ENCODE results near the gene ADAMTSL1.

The ADAMTSL1 gene

DNA sequence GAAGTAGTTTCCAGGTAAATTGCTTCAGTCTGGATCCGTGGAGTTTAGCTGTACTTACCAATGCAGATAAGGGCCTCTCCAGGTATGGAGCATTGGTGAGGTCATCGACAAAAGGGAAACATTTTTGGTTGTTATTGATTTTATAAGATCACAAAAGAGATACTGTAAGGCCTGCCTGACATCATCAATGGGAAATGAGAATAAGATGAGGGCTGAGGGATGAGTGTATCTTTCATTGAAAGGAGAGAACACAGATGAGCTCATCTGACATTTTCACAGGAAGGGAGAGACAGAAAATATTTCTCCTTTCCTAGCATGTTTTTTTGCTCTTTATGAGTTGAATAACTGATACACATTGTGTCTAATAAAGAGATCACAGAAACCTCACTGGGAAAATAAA, 325.5 kb downstream of the ADAMTSL1 start:
- no peak for DNase-seq (ENCODE audit: low spot score)
- TF ChIP-seq, protein P1, sequence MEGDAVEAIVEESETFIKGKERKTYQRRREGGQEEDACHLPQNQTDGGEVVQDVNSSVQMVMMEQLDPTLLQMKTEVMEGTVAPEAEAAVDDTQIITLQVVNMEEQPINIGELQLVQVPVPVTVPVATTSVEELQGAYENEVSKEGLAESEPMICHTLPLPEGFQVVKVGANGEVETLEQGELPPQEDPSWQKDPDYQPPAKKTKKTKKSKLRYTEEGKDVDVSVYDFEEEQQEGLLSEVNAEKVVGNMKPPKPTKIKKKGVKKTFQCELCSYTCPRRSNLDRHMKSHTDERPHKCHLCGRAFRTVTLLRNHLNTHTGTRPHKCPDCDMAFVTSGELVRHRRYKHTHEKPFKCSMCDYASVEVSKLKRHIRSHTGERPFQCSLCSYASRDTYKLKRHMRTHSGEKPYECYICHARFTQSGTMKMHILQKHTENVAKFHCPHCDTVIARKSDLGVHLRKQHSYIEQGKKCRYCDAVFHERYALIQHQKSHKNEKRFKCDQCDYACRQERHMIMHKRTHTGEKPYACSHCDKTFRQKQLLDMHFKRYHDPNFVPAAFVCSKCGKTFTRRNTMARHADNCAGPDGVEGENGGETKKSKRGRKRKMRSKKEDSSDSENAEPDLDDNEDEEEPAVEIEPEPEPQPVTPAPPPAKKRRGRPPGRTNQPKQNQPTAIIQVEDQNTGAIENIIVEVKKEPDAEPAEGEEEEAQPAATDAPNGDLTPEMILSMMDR (IDR thresholded peaks at IDR 0.05; ENCODE audit: borderline replicate concordance, control extremely low read depth, extremely low read depth, insufficient read depth, missing control alignments): no peak
- in situ Hi-C loops (cut with MboI; ENCODE audit: low sequenced_read_pairs, unreplicated experiment): no loop called here

DNA sequence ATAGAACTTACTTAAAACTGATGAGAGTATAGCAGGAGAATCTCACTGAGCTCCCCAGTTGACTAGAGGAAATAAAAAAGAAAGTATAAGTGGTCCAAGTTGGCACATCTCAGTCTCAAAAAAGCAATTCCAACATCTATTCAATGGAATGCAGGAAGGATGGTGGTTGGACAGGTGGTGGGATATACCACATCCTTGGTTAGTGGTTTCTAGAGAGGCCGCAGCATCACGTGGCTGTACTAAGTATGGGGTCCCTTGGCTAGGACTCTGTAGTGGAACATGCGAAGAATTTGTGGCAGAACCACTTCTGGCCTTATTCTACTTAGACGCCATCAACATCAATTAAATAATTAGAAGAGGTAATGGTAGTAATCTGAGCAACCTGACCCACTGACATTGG, 326.6 kb downstream of the ADAMTSL1 start:
- in situ Hi-C loops (cut with MboI; ENCODE audit: low sequenced_read_pairs, unreplicated experiment): no loop called here
- TF ChIP-seq, protein P1 (IDR thresholded peaks at IDR 0.05; ENCODE audit: borderline replicate concordance, control extremely low read depth, extremely low read depth, insufficient read depth, missing control alignments): no peak
- no peak for DNase-seq (ENCODE audit: low spot score)

GRCh38 chr9:18805386-18805785, 331.4 kb downstream of the ADAMTSL1 start:
- TF ChIP-seq, protein P1 (IDR thresholded peaks at IDR 0.05; ENCODE audit: borderline replicate concordance, control extremely low read depth, extremely low read depth, insufficient read depth, missing control alignments): no peak
- no peak for DNase-seq (ENCODE audit: low spot score)
- in situ Hi-C loops (cut with MboI; ENCODE audit: low sequenced_read_pairs, unreplicated experiment): no loop called here

- in situ Hi-C loops (cut with MboI; ENCODE audit: low sequenced_read_pairs, unreplicated experiment): no loop called here
- DNase-seq (ENCODE audit: low spot score): no peak
- TF ChIP-seq, protein P1 (IDR thresholded peaks at IDR 0.05; ENCODE audit: borderline replicate concordance, control extremely low read depth, extremely low read depth, insufficient read depth, missing control alignments): no peak
These were observed 332.5 kb downstream of the ADAMTSL1 start for GRCh38 chr9:18806232-18807080.

DNA sequence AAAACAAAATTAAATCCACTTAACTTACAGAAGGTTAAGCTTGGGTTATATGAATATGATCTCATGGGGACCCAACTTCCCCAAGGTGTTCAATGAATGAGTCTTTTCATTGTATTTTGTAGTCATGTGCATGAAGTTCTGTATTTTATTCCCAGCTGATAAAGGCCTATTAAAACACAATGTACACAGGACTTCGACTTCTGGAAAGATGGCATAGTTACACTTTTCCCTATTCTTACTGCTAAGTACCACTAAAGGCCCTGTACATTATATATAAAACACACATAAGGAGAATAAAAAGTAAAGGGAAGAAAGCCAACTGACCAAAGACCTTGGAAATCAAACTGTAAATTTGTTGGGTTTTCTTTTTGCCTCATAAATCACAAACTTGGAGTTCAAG, 336.6 kb downstream of the ADAMTSL1 start:
- no peak for DNase-seq (ENCODE audit: low spot score)
- in situ Hi-C loops (cut with MboI; ENCODE audit: low sequenced_read_pairs, unreplicated experiment): no loop called here
- TF ChIP-seq, protein P1 (IDR thresholded peaks at IDR 0.05; ENCODE audit: borderline replicate concordance, control extremely low read depth, extremely low read depth, insufficient read depth, missing control alignments): no peak

DNA sequence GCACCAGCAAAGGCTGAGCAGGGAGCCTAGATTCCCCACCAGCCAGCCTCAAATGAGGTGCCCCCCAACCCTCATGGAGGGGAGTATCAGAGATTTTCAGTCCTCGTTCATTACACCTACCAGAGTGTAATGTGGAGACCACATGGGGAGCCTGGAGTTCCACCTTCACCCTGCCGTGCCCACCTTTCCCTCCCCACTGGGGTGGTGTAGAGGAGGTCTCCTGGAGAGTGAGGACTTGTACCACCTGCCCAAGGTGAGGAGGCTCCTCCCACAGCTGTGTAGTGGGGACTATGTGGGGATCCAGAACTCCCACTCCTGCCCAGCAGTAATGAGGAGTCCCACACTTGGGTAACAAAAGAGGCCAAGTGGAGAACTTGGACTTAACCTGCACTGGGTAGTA, 337.2 kb downstream of the ADAMTSL1 start:
- in situ Hi-C loops (cut with MboI; ENCODE audit: low sequenced_read_pairs, unreplicated experiment): no loop called here
- DNase-seq (ENCODE audit: low spot score): no peak
- TF ChIP-seq, protein P1 (IDR thresholded peaks at IDR 0.05; ENCODE audit: borderline replicate concordance, control extremely low read depth, extremely low read depth, insufficient read depth, missing control alignments): no peak
